ENCODE measurements around the gene CXXC5.

DNA sequence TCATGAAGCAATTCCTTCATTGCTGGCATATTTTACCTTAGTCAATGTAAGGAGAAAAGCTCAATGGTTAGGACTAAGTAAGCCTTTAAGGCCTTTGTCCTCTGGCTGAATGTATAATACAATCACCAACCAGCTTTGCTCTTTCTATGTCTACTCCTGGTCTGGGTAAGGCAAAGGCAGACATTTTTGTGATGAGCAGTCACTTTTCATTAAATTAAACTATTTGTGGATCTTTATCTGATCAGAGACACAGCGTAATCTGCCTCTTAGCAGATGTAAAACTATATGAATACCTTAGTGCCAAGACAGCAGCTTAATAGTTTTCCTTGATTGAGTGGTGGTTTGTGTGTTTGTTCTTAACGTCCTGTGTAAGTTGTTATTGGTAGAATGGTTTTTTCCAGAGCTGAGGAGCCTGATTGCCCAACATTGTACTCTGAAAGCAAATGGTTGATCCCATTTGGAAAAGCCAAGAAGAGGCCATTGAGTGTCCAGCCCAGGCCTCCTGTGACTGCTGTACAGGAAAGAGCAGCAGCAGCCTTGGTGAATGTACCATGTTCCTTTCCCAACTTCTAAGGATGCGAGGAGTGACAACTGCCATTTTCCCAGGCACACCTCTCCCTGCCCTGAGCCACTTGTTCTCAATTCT, 16.5 kb upstream of the CXXC5 start:
- TF ChIP-seq CTCF (IDR thresholded peaks at IDR 0.05) = no peak
- TF ChIP-seq EZH2 (IDR thresholded peaks at IDR 0.05) = no peak
- no peak for TF ChIP-seq EZH2phosphoT487 (IDR thresholded peaks at IDR 0.05)
